VCaP (cell line): ENCODE data around the gene FABP1.

Source experiments
- H3K27ac ChIP-seq: fragments of 450-650 bp; 2 replicates; pipeline ENCODE4 v1.5.1; 2017
- CTCF ChIP-seq: fragments of 450-650 bp; conservative IDR thresholded peaks from 2 replicates; pipeline ENCODE4 v1.5.1; 2017; ENCODE audit warnings: mild to moderate bottlenecking, moderate library complexity

FABP1 gene

DNA sequence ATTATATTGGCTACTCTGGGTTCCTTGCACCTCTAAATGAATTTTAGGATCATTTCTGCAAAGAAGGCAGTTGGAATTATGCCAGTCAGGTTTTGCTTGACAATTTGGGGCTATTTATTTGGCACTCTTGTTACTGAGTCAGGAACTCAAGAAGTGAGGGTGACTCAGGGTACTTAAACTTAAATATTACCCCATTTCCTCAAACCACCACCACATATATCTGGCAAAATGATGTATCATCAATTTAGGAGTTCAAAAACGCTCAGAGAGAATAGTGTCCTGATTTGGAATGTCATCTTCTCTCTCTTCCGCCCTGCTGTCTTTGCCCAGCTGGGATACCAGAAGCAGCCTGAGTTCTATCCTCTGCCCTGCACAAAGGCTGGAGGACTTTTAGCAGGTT lies 39.9 kb upstream of the FABP1 start:
- no peak for TF ChIP-seq CTCF
- no peak overlapping the region for H3K27ac ChIP-seq

DNA sequence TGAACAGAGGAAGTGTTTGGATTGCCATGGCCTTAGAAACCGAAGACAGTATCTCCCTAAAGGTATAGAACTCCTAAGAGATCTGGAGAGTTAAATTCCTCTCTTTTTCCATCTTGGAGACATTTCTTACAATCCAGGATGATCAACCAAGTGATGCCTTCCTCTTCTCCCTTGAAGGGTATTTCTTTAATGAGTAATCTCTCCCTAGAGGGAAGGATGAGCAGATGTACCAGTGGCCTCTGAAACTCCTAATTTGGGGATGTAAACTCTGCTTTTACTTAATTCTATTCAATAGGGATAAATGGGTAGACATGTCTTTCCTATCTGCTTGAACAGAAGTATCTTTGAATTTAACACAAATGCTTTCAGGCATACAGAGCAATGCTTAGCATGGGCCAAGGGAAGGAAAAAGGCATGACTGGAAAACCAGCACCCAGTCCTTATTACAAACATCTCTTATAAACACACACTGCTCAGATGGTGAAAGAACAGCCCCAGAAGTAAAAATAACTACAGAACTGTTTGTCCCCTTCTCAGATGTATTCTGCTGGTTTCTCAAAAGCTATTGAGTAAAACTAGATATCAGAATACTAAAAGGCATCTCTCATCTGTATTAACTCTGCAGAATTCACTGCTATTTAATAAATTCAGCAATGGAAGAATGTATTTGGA lies 37.6 kb upstream of the FABP1 start:
- no peak overlapping the region for H3K27ac ChIP-seq
- no peak for TF ChIP-seq CTCF

DNA sequence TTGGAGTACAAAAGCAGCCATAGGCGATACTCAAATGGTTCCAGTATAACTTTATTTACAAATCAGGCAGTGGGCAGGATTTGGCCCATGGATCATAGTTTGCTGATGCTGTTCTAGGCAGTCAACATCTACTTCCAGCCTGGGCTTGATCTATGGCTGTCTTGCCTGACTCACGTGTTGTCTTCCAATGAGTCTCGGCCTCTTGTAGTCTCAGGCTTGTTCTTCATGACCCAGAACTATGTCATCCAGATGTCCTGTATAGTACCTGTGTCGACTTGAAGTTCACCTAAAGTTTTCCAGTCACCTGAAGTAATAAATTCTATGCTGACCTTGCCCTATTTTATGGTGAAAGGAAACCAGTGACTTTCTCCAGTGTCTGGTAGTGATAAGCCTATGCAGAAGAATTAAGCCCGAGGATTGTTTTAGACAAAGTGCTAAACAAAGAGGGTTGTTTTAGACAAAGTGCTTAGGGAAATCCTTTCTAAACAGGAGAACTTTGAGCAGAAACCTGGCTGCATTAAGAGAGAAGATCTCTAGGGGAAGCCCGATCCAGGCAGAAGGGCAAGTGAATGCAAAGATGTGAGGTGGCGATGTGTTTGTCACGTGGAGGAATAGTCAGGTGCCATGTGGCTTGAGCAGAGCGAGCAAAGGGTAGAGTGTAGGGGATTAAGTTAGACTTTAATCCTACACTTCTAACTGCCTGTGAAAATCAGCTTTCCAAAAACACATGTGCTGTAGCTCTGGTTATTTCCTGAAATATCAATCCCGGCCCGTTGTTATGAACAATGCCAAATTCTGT lies 33.8 kb upstream of the FABP1 start:
- no peak for TF ChIP-seq CTCF
- no peak overlapping the region for H3K27ac ChIP-seq

- no peak for TF ChIP-seq CTCF
- no peak overlapping the region for H3K27ac ChIP-seq
Observed at GRCh38 chr2:88160517-88160916, 32.7 kb upstream of the FABP1 start.

GRCh38 chr2:88159955-88160415 lies 32.1 kb upstream of the FABP1 start:
- no peak overlapping the region for H3K27ac ChIP-seq
- peak; percentile 85 for TF ChIP-seq CTCF

- H3K27ac ChIP-seq: no peak overlapping the region
Observed at GRCh38 chr2:88159481-88159880, 31.6 kb upstream of the FABP1 start.

More at GRCh38 chr2:88159481-88159880, 31.6 kb upstream of the FABP1 start:
- no peak for TF ChIP-seq CTCF
